HUDEP-2 (cell line): ENCODE results near the gene HMGB3.
A peak's percentile ranks its signal among the peaks of the same experiment; 100 is the strongest.
"Not testable (repeated sequence)": the region's sequence is repeated elsewhere in the genome, so short reads cannot be mapped to it uniquely, and the experiment has no call there.

ENCODE experiments used
- DNase-seq, 76 experiments: peaks; one replicate each; lab custom pipeline; 2025; ENCODE audit not compliant: unreplicated experiment in 76 of 76; lab: John Stamatoyannopoulos, UW

Gene HMGB3

DNA sequence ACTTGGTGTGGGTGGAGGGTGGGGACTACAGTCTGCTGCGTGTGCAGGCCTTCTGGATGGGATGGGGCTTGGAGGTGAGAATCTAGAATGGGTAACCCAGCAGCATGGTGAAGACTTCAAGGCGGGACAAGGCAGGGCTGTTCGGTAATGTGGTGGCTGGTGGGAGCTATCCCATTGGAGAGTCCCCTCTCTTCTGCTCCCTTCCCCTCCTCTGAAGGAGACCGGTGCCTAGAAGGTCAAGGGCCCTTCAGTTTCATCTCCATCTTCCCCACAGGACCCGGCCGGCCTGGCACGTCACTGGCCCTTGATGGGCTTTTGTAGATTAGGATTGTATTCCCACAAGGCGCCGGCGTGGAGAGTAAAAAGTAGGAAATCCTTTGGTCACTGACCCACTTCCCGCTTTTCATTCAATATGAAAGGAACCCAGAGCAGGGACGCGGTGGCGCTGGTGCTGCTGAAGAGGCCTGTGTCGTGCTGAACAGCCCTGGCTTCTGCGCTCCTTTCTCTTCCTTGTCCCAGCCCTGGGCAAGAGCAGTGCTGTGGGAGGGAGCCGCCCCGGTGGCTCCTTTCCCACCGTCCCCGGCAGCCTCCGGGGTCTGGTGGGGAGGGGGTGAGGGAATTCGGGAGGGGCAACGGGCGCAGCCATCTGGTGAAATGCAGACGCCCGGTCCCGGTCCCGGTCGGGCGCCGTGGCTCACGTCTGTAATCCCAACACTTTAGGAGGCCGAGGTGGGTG is 7.3 kb upstream of the HMGB3 start:
- DNase-seq = no peak

DNA sequence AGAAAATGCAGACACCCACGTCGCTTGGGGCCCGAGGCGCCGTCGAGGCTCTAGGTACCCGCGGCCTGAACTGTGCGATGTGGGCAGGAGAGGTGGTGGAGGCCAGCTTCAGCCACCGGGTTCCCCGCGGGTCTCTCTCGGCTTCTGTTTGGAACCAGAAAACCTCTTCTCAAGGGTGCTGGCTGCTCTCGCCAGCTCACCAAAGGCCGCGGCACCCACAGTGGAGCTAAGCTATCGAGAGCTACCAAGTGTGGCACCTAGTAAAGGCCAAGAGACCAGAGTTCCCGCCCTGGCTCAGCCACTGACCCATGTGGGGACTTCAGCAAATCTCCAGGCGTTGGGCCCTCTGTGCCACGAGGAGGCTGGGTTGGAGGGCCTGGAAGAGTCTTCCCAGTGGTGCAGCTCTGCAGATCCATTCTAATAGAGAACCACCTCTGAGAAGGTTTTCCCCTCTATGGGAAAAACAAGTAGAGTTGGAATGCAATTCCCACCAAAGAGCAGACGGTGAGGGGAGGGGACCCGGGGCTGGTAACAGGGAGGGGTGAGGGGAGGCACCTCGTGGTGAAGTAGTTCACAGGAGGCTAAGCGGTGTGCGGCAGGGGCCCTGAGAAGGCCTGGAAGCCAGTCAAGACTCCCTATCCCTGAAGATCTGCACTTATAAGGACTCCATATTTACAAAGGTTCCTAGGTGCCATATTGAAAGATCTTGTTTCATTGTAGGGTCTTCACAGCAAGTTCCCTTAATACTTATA is 5.5 kb upstream of the HMGB3 start:
- no peak for DNase-seq

DNA sequence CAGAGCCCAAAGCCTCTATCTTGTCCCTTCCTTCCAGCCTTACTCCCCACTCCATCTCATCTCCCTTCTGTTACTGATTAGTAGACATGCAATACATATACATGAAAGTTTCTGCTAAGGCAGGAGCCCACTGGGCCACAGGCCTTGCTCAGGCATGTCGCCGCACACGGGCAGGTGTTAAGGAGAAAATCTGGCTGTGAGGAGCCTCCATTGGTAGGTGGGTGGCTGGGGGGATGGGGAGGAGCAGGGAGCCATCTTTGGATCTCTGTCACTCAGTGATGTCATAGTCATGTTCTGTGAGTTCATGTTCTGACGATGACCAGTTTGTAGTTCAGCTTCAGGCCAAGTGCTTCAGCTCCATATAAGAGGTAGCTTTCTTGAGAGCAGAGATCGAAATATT is 2.9 kb upstream of the HMGB3 start:
- DNase-seq = no peak

DNA sequence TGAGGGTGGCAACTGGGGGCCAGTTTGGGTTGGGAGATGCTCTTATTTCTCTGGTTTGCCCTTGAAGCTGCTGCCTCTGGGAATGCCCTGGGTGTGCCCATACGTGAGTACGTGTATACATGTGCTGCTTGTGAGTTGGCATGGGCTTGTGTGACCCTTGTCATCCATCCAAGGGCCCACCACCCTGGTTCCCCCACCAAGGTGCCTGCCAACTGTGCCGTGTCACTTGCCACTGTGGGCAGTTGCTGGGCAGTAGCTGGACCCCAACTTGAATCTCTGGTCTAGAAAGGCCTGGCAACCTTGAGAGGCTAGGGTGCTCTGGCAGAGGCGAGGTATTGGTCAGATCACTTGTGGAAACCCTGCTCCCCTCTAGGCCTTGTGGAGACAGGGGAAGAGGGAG is 2.4 kb upstream of the HMGB3 start:
- no peak for DNase-seq

DNA sequence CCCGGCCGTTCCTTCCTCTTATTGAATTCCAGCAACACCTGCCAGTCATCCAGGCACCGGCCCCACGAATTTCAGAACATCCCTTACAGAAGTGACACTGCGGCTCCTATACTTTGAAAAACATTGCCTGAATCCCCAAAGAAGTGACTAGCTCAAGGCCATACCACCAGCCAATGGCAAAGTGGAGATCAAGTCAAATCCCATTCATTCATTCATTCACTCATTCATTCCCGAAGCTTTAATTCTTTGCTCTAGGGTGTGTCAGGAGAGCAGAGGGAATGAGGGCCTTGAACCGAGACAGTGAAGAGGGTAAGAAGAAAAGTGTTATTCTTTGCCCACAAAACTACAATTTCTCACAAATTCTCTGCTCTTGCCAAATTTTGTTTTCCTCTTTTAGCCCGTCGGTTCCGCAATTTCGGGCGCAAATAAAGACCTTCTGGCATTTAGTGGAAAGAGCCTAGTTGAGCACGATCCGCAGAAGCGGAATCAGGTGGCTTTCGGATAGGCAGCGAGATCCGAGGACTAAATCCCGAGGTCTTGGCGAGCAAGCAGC is 824 bp upstream of the HMGB3 start:
- no peak for DNase-seq

DNA sequence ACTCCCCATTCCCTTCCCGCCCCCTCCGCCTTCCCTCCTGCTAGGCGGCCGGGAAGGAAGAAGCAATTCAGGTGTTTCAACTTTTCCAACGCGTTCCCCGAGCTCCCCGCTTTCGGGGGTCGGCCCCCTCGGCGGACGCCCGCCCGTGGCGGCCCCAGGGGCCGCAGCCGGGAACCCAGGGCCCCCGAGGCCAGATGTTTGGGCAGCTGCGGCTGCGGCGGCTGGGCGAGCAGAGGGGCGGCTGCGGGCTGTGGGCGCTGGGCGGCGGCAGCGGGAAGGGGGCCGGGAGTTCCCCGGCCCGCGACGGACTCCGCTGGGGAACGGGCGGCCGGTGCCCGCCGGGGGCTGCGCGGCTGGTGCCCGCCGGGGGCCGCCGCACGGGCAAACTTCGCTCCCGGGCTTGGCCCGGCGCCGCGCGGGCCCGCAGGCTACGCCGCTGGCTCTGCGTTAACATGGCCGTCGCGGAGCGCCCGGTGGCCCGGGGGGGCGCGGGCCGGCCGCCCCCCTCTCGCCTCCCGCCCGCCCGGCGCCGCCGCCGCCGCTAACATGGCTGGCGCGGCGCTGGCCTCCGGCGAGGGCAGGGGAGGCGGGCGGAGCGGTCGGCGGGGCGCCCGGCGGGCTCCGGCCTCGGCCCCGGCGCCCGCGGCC is 510 bp downstream of the HMGB3 start:
- peak in 3 of 76 experiments; percentile 8 to 24 (median 17) for DNase-seq

DNA sequence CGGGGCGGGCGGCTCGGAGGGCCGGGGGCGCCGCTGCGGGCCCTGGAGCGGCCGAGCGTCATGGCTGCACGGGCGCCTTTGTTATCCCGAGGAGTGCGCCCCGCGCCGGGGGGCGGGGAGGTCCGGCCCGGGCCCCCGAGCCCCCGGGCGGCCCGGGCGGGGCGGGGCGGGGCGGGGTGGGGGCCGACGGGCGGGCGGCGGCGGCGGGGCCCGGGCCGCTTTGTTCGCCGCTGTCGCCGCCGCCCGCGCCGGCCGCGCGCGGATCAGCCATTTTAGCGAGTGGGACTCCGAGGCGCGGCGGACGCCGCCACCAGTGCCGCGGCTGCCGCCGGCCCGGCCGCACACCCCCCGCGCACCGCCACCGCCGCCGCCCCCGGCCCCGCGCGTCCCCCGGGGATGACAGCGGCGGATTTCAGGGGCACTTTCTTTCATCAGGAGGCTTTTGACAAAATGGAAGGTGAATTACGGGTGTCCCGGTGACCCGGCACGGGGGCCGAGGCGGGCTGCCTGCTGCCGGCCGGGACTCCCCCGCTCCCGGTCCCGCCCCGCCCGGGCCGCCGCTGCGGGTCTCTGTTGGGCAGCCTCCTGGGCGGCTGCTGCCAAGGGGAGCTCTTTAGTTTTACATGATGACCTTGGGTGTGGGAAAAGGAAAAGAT is 1.2 kb downstream of the HMGB3 start:
- DNase-seq = peak in 1 of 76 experiments; percentile 4

DNA sequence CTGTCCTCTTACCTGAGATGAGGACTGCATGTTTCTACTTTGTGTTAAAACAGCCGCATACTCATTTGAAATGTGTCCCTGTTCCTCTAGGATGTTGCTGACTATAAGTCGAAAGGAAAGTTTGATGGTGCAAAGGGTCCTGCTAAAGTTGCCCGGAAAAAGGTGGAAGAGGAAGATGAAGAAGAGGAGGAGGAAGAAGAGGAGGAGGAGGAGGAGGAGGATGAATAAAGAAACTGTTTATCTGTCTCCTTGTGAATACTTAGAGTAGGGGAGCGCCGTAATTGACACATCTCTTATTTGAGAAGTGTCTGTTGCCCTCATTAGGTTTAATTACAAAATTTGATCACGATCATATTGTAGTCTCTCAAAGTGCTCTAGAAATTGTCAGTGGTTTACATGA is 4.6 kb downstream of the HMGB3 start:
- DNase-seq = not testable (repeated sequence)

DNA sequence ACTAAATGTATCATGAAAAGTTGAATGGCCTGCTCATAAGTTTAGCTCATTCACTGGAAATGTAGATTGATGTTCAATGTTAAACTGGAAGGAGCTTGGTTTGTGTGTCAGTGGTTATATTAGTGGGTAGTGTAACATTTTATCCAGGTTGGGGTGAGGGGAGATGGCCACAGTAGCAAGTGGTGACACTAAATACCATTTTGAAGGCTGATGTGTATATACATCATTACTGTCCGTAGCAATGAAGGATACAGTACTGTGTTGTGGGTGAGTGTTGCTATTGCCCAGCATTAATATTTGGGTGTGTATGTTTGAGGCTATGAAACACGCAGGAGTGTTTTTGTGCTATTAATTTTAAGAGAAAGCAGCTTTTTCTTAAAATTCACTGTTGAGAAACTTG is 6.3 kb downstream of the HMGB3 start:
- no peak for DNase-seq

DNA sequence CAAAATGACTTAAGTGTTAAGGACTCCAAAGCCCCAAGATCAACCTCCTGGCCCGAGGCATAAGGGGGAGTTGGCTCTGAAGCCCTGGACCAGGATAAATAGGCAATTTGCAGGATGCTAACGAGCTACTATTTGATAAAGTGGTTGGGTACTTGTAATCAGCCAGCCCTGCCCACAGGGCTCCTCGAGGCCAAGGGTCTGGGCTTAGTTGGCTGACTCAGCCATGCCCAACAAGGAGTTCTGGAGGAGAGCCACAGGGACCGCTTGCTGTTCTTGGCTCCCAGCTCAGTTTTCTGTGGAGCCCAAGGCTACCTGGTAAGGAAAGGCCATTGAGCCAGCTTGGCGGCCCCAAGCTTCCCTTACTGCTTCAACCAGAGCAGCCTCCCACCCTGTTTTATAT is 7.8 kb downstream of the HMGB3 start:
- no peak for DNase-seq

DNA sequence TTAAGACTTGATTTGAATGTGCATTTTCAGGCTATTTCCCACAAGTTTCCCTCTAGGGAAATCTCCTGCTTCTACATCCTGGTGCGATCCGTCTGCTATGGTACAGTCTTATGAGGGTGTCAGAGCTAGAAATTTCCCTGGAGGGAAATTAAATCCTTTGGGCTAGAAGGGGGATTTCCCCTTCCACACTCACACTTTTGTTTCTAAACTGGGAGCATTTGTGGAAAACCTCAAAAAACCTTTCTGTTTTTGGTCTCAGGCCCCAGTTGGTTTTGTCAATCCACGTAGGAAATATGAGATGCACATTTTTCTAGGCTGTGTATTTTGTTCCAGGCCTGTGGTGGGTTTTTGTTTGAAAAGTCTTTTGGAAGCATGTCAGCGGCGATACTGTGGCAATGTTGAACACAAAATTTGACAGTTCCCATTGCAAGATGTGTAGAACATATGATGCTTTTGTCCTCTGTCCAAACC is 17.8 kb downstream of the HMGB3 start:
- no peak for DNase-seq

DNA sequence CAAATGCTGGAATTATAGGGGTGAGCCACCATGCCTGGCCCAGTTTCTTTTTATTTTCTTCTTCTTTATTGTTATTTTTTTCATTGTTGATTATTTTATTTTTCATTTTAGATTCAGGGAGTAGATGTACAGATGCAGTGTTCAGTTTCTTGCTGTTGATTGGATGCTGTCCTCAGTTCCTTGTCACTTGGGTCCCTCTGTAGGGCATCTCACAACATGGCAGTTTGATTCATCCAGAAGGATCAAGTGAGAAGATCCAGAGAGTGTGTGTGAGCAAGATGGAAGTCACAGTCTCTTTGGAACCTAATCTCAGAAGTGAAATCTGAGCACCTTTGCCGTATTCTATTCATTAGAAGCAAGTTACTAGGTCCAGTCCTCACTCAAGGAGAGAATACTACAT is 20.9 kb downstream of the HMGB3 start:
- DNase-seq = no peak

DNA sequence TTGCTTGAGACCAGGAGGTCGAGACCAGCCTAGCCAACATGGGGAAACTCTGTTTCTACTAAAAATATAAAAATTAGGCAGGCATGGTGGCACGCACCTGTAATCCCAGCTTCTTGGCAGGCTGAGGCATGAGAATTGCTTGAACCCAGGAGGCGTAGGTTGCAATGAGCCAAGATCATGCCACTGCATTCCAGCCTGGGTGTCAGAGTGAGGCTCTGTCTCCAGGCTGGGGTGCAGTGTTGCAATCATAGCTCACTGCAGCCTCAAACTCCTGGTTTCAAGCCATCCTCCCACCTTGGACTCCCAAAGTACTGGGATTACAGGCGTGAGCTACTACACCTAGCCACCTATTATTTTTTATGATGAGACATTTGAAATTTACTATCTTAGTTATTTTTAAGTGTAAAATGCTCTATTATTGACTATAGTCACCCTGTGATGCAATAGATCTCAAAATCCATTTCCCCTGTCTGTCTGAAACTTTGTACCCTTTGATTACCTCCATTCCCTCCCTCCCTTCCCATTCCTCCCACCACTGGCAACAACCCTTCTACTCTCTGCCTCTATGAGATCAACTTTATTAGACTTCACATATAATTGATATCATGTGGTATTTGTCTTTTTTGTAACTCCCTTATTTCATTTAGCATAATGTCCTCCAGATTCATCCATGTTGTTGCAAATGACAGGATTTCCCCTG is 23.4 kb downstream of the HMGB3 start:
- DNase-seq = no peak

DNA sequence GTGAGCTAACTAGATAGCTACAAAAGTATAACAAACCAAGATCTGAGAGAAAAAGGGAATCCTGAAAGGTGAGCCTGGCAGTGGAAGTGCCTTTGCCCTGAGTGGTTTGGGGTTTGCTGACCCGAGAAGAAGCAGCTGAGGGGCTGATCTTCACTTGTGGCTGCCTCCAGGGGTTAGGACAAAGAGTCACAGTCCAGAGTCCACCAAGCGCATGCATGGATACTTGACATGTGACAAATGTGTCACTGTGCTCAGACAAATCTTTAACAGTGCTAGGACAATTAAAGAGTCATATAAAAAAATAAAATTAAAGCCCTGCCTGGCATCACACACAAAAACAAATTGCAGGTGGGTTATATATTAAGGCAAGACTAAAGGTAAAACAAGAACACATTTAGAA is 26.4 kb downstream of the HMGB3 start:
- no peak for DNase-seq

DNA sequence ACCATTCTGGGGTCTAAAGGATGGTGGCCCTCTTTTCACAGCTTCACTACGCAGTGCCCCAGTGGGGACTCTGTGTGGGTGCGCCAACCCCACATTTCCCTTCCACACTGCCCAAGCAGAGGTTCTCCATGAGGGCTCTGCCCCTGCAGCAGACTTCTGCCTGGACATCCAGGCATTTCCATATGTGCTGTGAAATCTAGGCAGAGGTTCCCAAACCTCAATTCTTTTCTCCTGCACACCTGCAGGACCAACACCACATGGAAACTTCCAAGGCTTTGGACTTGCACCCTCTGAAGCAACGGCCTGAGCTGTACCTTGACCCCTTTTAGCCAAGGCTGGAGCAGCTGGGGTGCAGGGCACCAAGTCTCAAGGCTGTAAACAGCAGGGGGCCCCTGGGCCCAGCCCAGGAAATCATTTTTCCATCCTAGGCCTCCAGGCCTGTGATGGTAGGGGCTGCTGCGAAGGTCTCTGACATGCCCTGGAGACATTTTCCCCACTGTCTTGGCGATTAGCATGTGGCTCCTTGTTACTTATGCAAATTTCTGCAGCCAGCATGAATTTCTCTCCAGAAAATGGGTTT is 30.1 kb downstream of the HMGB3 start:
- no peak for DNase-seq

DNA sequence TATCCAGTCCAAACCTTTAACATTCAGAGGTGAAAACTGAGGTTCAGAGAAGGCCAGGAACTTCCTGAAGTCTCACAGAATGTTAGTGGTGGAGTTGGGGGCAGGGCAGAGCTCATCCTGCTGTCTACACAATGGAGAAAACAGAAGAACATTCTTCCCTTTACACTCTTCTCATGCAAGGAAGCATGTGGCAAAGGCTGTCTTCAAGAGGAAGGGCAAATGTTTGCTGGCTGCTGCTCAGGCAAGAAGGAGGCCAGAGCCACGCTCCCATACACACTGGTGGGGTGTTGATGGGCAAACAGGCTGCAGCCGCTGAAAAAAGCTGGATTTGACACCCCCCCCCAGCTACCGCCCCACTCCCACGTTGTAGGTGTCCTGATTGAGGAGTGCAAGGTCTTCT is 32.5 kb downstream of the HMGB3 start:
- no peak for DNase-seq

DNA sequence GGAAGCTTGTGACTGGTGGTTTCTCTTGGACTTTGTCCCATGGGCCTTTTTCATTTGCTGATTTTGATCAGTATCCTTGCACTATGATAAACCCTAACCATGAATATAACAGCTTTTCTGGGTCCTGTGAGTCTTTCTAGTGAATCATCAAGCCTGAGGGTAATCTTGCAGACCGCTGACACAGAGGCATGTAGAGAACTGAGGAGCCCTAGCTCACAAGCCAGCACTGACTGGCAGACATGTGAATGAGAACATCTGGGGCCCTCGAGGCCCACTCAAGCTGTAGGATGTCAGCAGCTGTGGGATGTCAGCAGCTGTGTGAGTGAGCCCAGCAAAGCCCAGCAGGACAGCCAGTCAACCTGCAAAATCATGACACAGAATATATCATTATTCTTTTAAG is 36.7 kb downstream of the HMGB3 start:
- no peak for DNase-seq

DNA sequence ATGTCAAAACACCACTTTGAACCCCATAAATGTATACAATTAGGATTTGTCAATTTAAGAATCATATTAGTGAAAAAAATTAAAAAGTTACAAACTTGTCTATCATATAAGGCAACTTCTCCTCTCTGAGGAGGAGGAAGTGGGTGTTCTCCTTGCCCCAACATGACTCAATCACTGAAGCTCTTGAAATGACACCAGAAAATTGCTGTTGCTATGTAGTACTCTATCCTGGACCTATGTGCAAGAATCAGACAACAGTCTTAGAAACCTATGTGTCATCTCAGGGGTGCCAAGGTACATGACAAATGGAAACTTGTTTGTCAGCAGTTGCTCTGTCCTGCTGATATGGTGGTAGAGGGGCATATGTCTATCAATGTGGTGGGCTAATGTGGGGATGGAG is 47.7 kb downstream of the HMGB3 start:
- DNase-seq = no peak

DNA sequence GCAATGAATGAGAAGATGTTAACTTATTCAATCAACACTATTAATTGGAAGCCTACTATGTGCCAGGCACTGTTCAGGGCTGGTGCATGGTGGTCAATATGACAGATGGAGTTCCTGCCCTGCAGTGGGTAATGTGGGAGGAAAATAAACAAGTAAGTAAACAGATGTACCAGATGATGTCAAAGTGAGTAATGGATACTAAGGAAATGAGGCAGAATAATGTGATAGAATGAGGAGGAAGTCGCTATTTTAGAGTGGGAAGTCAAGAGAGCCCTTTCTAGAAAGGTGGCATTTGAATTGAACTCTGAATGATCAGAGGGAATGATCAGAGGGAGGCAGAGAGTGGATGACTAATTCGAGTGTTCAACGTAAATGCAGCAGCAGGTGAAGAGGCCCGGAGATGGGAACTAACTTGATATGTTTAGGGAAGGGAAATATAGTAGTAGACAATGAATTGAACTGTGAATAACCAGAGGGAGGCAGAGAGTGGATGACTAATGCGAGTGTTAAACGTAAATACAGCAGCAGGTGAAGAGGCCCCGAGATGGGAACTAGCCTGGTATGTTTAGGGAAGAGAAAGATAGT is 48.3 kb downstream of the HMGB3 start:
- no peak for DNase-seq

DNA sequence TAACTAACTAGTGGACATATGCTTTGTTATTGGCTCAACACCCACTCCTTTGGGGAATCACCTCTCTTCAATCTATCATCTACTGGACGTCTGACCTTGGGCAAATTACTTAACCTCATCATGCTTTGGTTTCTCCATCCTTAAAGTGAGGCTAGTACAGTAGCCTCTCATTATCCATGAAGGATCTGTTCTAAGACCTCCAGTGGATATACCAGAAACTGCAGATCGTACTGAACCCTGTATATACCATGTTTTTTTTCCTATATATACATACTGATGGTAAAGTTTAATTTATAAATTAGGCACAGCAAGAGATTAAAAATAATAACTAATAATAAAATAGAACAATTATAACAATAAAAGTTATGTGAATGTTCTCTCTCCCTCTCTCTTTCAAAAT is 56.2 kb downstream of the HMGB3 start:
- no peak for DNase-seq
